Peyer's patch (tissue), 4 donors: Measurements from ENCODE around the gene FBXO9. TPM values are rescaled to one million over a fixed set of nuclear protein-coding genes. Genes with fewer than 3 reads are reported as not detected.

Experiments used
- DNase-seq, 3 donors: peaks; one replicate each; pipeline ENCODE4 v3.0.0-alpha.2; 2017 to 2019
- H3K27ac ChIP-seq, 4 donors: fragments of 200-600 bp; sonication (generic); one replicate each; pipeline ENCODE4 v1.5.1; 2016 to 2019
- H3K27me3 ChIP-seq, 2 donors: fragments of 200-600 bp; sonication (generic); one replicate each; pipeline ENCODE4 v1.5.1; 2019
- H3K36me3 ChIP-seq, 3 donors: fragments of 200-600 bp; sonication (generic); one replicate each; pipeline ENCODE4 v1.5.1; 2016 to 2019
- H3K4me1 ChIP-seq, 4 donors: fragments of 200-600 bp; sonication (generic); one replicate each; pipeline ENCODE4 v1.5.1; 2016 to 2019
- H3K4me3 ChIP-seq, 4 donors: fragments of 200-600 bp; sonication (generic); 1 replicate in 3 of 4; 2 replicates in 1 of 4; pipeline ENCODE4 v1.5.1; 2016 to 2019; ENCODE audit warnings: mild to moderate bottlenecking in 1 of 4
- H3K9me3 ChIP-seq, 4 donors: fragments of 200-600 bp; sonication (generic); one replicate each; pipeline ENCODE4 v1.5.1; 2016 to 2019; ENCODE audit warnings: mild to moderate bottlenecking in 1 of 4
- POLR2A ChIP-seq, 2 donors: fragments of 450-650 bp; IDR thresholded peaks; one replicate each; pipeline ENCODE4 v1.5.1; 2017; ENCODE audit warnings: antibody characterized with exemption in 2 of 2, mild to moderate bottlenecking in 2 of 2, moderate library complexity in 2 of 2
- total RNA-seq, 4 donors: library from RNA; depleted of rRNA; stranded (reverse); fragments of >200 nt; gene quantifications; one replicate each; pipeline ENCODE4 v1.1.0, GENCODE V29; 2016
- TF ChIP-seq, protein P1 (sequence below), 6 experiments: fragments of 450-650 bp in 4 of 6; fragments of 200-600 bp in 2 of 6; sonication (generic) in 1 of 6; IDR thresholded peaks; one replicate each; pipeline ENCODE4 v1.5.1; 2017 to 2019; ENCODE audit warnings: antibody characterized with exemption in 6 of 6, mild to moderate bottlenecking in 3 of 6, moderate library complexity in 1 of 6

FBXO9 gene
- total RNA-seq, 4 donors from 2014 or later = 62.5 to 109 (median 76.6) TPM

DNA sequence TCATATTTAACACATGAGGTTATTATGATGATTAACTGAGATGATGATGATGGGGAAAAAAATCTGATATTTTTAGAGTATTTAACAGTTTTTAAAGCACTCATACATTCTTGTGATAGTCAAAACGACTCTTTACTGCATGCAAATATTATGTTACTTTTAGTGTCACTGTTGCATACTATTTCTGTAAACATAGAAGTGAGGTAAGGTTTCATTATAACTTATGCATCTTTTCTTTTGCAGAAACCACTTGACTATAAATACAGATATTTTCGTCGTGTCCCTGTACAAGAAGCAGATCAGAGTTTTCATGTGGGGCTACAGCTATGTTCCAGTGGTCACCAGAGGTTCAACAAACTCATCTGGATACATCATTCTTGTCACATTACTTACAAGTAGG, 30.1 kb downstream of the FBXO9 start:
- Histone ChIP-seq H3K36me3 (peaks cover 0 to 94% (median 0%) of the 10 kb centered on the region in 3 donors), H3K9me3 (no peaks in the 10 kb centered on the region)
- TF ChIP-seq, protein P1, sequence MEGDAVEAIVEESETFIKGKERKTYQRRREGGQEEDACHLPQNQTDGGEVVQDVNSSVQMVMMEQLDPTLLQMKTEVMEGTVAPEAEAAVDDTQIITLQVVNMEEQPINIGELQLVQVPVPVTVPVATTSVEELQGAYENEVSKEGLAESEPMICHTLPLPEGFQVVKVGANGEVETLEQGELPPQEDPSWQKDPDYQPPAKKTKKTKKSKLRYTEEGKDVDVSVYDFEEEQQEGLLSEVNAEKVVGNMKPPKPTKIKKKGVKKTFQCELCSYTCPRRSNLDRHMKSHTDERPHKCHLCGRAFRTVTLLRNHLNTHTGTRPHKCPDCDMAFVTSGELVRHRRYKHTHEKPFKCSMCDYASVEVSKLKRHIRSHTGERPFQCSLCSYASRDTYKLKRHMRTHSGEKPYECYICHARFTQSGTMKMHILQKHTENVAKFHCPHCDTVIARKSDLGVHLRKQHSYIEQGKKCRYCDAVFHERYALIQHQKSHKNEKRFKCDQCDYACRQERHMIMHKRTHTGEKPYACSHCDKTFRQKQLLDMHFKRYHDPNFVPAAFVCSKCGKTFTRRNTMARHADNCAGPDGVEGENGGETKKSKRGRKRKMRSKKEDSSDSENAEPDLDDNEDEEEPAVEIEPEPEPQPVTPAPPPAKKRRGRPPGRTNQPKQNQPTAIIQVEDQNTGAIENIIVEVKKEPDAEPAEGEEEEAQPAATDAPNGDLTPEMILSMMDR (IDR thresholded peaks at IDR 0.05) = no peak
- no peak for TF ChIP-seq POLR2A (IDR thresholded peaks at IDR 0.05)

GRCh38 chr6:53095716-53096115, 30.5 kb downstream of the FBXO9 start:
- Histone ChIP-seq H3K36me3 (peaks cover 0 to 94% (median 0%) of the 10 kb centered on the region in 3 donors), H3K4me3 (no peak overlapping the region), H3K27ac (no peak overlapping the region), H3K27me3 (no peaks in the 10 kb centered on the region), H3K9me3 (no peaks in the 10 kb centered on the region), H3K4me1 (no peaks in the 10 kb centered on the region)
- DNase-seq = no peak
- no peak for TF ChIP-seq POLR2A (IDR thresholded peaks at IDR 0.05)
- TF ChIP-seq, protein P1 (IDR thresholded peaks at IDR 0.05) = no peak

More for the DNA sequence above, 30.1 kb downstream of the FBXO9 start:
- Histone ChIP-seq H3K27ac (no peak overlapping the region), H3K4me3 (no peak overlapping the region), H3K27me3 (no peaks in the 10 kb centered on the region), H3K4me1 (no peaks in the 10 kb centered on the region)
- no peak for DNase-seq

GRCh38 chr6:53100561-53100960, 35.4 kb downstream of the FBXO9 start:
- TF ChIP-seq, protein P1 (IDR thresholded peaks at IDR 0.05) = no peak
- no peak for TF ChIP-seq POLR2A (IDR thresholded peaks at IDR 0.05)
- Histone ChIP-seq H3K27ac (no peak overlapping the region), H3K4me3 (no peak overlapping the region), H3K4me1 (no peaks in the 10 kb centered on the region), H3K9me3 (no peaks in the 10 kb centered on the region), H3K36me3 (peaks cover 0 to 65% (median 0%) of the 10 kb centered on the region in 3 donors), H3K27me3 (no peaks in the 10 kb centered on the region)
- DNase-seq = no peak

DNA sequence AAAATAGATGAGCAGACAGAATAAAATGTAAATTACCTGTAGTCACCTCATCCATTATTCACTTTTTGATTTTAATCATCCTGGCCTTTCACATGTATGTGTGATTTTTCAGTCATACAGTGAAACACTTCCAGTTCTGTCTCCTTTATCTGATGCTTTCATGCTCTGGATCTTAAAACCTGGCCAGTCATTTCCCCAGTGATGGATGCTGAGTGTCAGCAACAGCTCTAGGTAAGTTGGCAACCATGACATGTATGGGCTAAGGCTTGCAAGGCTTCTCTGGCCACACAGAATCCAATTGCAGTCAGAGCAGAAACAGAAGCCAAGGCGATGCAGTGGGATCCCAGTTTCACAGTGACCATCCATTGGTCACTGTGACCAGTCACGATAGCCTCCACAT, 35.8 kb downstream of the FBXO9 start:
- TF ChIP-seq, protein P1 (IDR thresholded peaks at IDR 0.05) = no peak
- no peak for TF ChIP-seq POLR2A (IDR thresholded peaks at IDR 0.05)
- DNase-seq = no peak
- Histone ChIP-seq H3K36me3 (peaks cover 0 to 60% (median 0%) of the 10 kb centered on the region in 3 donors), H3K9me3 (no peaks in the 10 kb centered on the region), H3K4me1 (no peaks in the 10 kb centered on the region), H3K4me3 (no peak overlapping the region), H3K27ac (no peak overlapping the region), H3K27me3 (no peaks in the 10 kb centered on the region)

DNA sequence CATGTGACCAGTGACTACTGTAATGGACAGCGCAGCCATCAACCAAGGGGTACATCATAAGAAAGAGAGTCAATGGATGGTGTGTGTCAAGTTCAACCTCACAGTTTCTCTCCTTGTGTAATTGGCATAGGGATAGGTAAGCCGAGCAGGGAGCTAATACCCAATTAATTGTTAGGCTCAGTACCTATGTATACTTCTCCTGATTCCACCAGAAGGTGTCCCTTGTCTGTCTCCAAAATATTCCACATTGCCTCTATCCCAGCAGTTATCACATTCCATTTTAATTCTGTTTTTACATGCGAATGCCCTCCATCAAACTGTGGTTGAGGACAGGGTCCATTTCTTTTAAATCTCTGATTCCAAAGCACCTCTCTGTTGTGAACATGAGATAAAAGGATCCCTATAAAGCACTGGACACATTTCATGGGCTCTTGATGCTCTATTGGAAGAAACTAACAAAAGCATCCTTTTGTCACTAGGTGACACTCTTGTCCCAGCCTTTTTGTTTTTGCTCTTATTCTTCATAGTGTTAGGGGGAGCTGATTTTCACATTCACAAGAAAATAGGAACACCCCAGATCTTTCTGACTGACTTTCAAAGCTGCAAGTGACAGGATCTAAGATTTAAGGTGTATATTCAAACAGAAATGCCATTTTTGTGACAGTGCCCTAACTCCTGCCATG, 38.9 kb downstream of the FBXO9 start:
- H3K36me3 ChIP-seq = peaks cover 0 to 29% (median 0%) of the 10 kb centered on the region in 3 donors
- no peak overlapping the region for H3K4me3 ChIP-seq
- H3K27me3 ChIP-seq = no peaks in the 10 kb centered on the region
- no peak for TF ChIP-seq POLR2A (IDR thresholded peaks at IDR 0.05)
- TF ChIP-seq, protein P1 (IDR thresholded peaks at IDR 0.05) = peak in 3 of 6 experiments; percentile 13 to 35 (median 14)
- H3K9me3 ChIP-seq = no peaks in the 10 kb centered on the region
- H3K4me1 ChIP-seq = no peaks in the 10 kb centered on the region
- H3K27ac ChIP-seq = no peak overlapping the region
- DNase-seq = no peak
